Tibial nerve (tissue), 4 donors: ENCODE results near the gene FGD3. TPM values are rescaled to one million over a fixed set of nuclear protein-coding genes. Genes with fewer than 3 reads are reported as not detected.

Experiments used
- DNase-seq, 2 donors: peaks; one replicate each; pipeline ENCODE4 v3.0.0-alpha.2; 2019; ENCODE audit warnings: low spot score in 2 of 2
- H3K27ac ChIP-seq, 4 donors: fragments of 200-600 bp; sonication (generic) in 3 of 4; one replicate each; pipeline ENCODE4 v1.5.1; 2017 to 2019; ENCODE audit warnings: mild to moderate bottlenecking in 1 of 4
- H3K27me3 ChIP-seq, 2 donors: fragments of 200-600 bp; sonication (generic) in 1 of 2; one replicate each; pipeline versions ENCODE4 v1.5.1 to v1.6.0; 2017 to 2019
- H3K36me3 ChIP-seq, 3 donors: fragments of 200-600 bp; sonication (generic); one replicate each; pipeline ENCODE4 v1.5.1; 2018 to 2019
- H3K4me1 ChIP-seq, 4 donors: fragments of 200-600 bp; sonication (generic) in 3 of 4; one replicate each; pipeline ENCODE4 v1.5.1; 2017 to 2019
- H3K4me3 ChIP-seq, 4 donors: fragments of 200-600 bp; sonication (generic) in 3 of 4; one replicate each; pipeline ENCODE4 v1.5.1; 2017 to 2019; ENCODE audit warnings: mild to moderate bottlenecking in 1 of 4, moderate library complexity in 1 of 4
- H3K9me3 ChIP-seq, 4 donors: fragments of 200-600 bp; sonication (generic) in 3 of 4; one replicate each; pipeline ENCODE4 v1.5.1; 2017 to 2019
- EP300 ChIP-seq, 2 donors: sonication (generic); formaldehyde crosslinking; IDR thresholded peaks; one replicate each; pipeline ENCODE4 v1.6.1; 2017; ENCODE audit warnings: antibody characterized with exemption in 2 of 2, mild to moderate bottlenecking in 1 of 2
- POLR2A ChIP-seq, 2 donors: fragments of 450-650 bp; IDR thresholded peaks; one replicate each; pipeline ENCODE4 v1.6.1; 2017; ENCODE audit warnings: antibody characterized with exemption in 2 of 2, mild to moderate bottlenecking in 2 of 2, moderate library complexity in 2 of 2
- WGBS, 2 donors: methylation state at CpG; one replicate each; pipeline ENCODE4 v1.1.5; 2018; 5-methylcytosine and 5-hydroxymethylcytosine counted together
- total RNA-seq, 4 donors: library from RNA; depleted of rRNA; stranded (reverse); fragments of >200 nt; gene quantifications; one replicate each; pipeline ENCODE4 v1.1.0, GENCODE V29; 2016
- TF ChIP-seq, protein P1 (sequence below), 5 experiments: fragments of 200-600 bp in 3 of 5; fragments of 450-650 bp in 2 of 5; sonication (generic) in 3 of 5; IDR thresholded peaks; one replicate each; pipeline ENCODE4 v1.5.1; 2016 to 2019; ENCODE audit warnings: antibody characterized with exemption in 5 of 5, mild to moderate bottlenecking in 3 of 5, moderate library complexity in 2 of 5

Gene FGD3
- total RNA-seq, 4 donors from 2014 or later: 6.7 to 13.8 (median 7.3) TPM

DNA sequence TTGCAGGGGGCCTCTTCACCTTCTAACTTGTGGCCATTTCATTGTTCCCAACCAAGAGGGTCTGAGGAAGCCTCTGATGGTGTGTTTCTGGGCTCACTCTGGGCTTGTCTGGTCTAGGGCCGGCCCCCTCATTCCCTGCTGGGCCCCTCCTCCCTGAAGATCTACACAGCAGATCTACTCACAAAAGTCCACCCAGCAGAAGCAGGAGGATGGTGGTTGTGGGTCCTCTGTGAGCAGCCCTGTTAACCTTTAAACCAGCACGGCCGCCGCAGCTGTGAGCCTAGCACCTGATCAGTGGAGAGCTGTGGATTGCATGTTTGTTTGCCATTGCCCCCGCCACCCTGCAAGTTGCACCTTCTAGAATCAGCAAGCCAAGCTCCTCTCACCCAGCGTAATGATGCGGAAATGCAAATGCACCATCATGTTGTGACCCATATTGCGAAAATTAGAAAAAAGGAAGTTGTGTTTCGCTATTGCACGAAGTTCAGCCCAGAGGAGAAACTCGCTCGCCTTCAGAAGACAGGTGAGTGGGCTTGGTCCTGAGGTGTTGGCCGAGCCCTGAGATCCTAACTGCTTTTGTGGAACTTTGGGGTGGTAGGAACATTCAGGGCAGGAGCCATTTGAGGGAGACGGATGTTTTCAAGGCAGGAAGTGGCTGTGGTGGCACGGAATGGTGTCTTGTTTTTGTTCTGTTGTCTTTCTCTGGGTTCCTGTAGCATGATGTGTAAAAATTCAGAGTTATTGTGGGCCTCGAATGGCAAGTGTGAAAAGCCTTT lies 16.7 kb downstream of the FGD3 start:
- Histone ChIP-seq H3K4me1 (no peaks in the 10 kb centered on the region), H3K36me3 (no peaks in the 10 kb centered on the region), H3K9me3 (peaks cover 0 to 9% (median 0%) of the 10 kb centered on the region in 4 donors), H3K27me3 (no peaks in the 10 kb centered on the region), H3K27ac (peak overlapping the region in 2 of 4 donors; percentile 39 to 81), H3K4me3 (peak overlapping the region in 3 of 4 donors; percentile 25 to 43 (median 42))
- TF ChIP-seq EP300 (IDR thresholded peaks at IDR 0.05): peak in 1 of 2 donors; percentile 47
- TF ChIP-seq POLR2A (IDR thresholded peaks at IDR 0.05): peak in 1 of 2 donors; percentile 13
- TF ChIP-seq, protein P1, sequence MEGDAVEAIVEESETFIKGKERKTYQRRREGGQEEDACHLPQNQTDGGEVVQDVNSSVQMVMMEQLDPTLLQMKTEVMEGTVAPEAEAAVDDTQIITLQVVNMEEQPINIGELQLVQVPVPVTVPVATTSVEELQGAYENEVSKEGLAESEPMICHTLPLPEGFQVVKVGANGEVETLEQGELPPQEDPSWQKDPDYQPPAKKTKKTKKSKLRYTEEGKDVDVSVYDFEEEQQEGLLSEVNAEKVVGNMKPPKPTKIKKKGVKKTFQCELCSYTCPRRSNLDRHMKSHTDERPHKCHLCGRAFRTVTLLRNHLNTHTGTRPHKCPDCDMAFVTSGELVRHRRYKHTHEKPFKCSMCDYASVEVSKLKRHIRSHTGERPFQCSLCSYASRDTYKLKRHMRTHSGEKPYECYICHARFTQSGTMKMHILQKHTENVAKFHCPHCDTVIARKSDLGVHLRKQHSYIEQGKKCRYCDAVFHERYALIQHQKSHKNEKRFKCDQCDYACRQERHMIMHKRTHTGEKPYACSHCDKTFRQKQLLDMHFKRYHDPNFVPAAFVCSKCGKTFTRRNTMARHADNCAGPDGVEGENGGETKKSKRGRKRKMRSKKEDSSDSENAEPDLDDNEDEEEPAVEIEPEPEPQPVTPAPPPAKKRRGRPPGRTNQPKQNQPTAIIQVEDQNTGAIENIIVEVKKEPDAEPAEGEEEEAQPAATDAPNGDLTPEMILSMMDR (IDR thresholded peaks at IDR 0.05): no peak
- DNase-seq: peak in 1 of 2 donors; percentile 25
- WGBS, 2 donors: 73 to 75% methylated on average over 16 of the region's 16 CpGs

DNA sequence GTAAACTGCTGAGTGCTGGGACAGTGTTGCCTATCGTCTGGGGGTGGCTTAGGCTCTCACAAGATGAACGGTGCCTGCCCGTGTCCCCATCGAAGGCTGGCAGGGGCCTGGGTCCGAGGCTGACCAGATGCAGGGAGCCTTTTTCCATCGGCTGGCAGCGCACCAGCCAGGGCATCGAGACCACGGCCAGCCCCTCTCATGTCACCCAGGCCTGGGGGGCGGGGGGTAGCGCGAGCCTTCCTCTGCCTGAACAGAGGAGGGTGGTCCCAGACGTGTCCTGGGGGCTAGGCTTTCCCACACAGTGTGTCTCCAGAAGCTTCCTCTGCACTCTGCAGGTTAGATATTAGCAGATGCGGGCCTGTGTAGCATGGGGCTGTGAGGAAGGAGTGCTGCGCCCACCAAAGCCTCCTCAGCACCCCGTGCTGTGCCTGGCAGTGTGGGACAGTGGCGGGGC lies 17.3 kb downstream of the FGD3 start:
- peak overlapping the region; percentile 12 to 43 (median 34) for H3K4me3 ChIP-seq
- H3K36me3 ChIP-seq: no peaks in the 10 kb centered on the region
- DNase-seq: no peak
- peaks cover 0 to under 1% (median 0%) of the 10 kb centered on the region in 4 donors for H3K4me1 ChIP-seq
- H3K27ac ChIP-seq: peak overlapping the region in 2 of 4 donors; percentile 39 to 81
- H3K9me3 ChIP-seq: peaks cover 0 to 9% (median 0%) of the 10 kb centered on the region in 4 donors
- H3K27me3 ChIP-seq: no peaks in the 10 kb centered on the region
- TF ChIP-seq EP300 (IDR thresholded peaks at IDR 0.05) (no peak), POLR2A (IDR thresholded peaks at IDR 0.05) (no peak)
- TF ChIP-seq, protein P1 (IDR thresholded peaks at IDR 0.05): no peak
- 74 to 75% methylated on average over 8 to 17 of the region's 17 CpGs for WGBS, 2 donors

DNA sequence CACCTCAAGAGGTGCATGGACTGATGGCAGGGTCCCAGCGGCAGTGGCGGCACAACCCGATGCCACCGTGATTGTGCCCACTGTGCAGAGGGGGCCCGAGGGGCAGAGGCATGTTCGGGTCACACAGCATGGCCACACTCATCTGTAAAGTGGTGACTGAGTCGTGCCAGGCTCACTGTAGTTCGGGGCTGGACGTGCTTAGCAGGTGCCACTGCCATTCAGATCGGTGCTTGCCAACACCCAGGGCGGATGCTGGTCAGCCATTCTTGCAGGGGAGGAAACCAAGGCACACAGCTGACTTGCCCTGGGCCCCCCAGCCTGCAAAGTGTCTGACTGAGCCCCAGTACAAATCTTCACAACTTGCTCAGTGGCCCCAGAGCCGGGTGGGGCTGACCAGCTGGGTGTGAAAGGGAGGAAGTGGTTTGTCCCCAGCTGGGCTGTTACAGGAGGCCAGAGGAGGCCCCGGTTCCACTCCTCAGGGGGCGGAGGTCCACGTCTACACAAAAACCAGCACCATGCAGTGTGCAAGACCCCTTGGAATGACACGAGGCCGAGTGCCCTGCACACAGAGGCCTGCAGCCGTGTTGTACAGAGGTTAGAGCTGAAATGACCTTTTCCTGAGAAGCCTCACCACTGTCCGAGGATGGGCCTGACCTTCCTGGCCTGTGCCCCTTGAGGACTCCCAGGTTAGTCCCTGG lies 17.9 kb downstream of the FGD3 start:
- Histone ChIP-seq H3K9me3 (peaks cover 0 to 9% (median 0%) of the 10 kb centered on the region in 4 donors), H3K27me3 (no peaks in the 10 kb centered on the region), H3K27ac (peak overlapping the region in 1 of 4 donors; percentile 81), H3K4me1 (peaks cover 0 to 6% (median under 1%) of the 10 kb centered on the region in 4 donors), H3K36me3 (no peaks in the 10 kb centered on the region), H3K4me3 (peak overlapping the region; percentile 12 to 43 (median 34))
- 73 to 74% methylated on average over 11 to 15 of the region's 19 CpGs for WGBS, 2 donors
- DNase-seq: no peak
- TF ChIP-seq EP300 (IDR thresholded peaks at IDR 0.05): no peak
- TF ChIP-seq POLR2A (IDR thresholded peaks at IDR 0.05): no peak
- TF ChIP-seq, protein P1 (IDR thresholded peaks at IDR 0.05): no peak

DNA sequence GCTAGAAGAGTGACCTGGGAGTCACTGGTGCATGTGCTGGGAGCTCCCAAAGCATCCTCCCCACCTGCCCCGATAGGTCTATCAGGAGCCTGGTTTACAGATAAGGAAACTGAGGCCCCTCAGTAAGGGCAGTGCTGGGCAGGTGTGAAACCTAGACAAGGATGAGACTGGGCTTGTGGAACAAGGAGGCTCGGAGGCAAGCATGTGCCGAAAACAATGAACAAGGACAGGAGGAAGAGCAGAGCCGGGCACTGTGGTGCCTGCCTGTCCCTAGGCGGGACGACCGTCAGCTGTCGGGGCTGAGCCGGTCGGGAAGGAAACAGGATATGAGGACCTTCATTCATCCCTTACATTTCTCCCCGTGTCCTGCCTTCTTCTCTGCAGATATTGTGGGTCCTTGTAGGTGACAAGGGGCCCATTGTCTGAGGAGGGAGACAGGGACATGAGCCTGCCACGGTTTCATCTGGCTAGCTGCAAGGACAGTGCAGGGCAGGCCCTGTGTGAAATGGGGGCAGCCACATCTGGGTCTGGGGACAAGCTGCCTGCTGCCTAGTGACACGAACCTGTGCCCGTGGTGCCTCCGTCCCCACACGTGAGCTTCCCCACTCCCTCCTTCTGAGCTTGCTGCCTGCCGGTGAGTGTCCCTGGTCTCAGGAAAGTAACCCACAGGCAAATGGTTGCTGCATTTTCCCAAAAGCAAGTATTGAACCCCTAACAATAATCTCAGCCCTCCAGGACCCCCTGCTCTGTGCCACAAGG lies 18.6 kb downstream of the FGD3 start:
- 58% methylated on average over 14 to 17 of the region's 17 CpGs for WGBS, 2 donors
- Histone ChIP-seq H3K27me3 (no peaks in the 10 kb centered on the region), H3K36me3 (no peaks in the 10 kb centered on the region), H3K4me1 (peaks cover 0 to 8% (median 6%) of the 10 kb centered on the region in 4 donors), H3K9me3 (peaks cover 0 to 9% (median 0%) of the 10 kb centered on the region in 4 donors), H3K27ac (peak overlapping the region in 1 of 4 donors; percentile 57), H3K4me3 (peak overlapping the region in 2 of 4 donors; percentile 42 to 43)
- no peak for DNase-seq
- TF ChIP-seq, protein P1 (IDR thresholded peaks at IDR 0.05): no peak
